Activated T-cell treated with anti-CD3 and anti-CD28 coated beads, Interleukin-2, amount 50 U/mL, for 24 hours (primary cell): Measurements from ENCODE around the gene NUDT8.
"Not testable (repeated sequence)": the region's sequence is repeated elsewhere in the genome, so short reads cannot be mapped to it uniquely, and the experiment has no call there.

Source experiments
- DNase-seq: peaks from one replicate; pipeline ENCODE4 v3.0.0-alpha.2; 2020
- H3K27ac Mint-ChIP-seq: 2 replicates; pipeline ENCODE4 v1.8.0; 2020; ENCODE audit warnings: mild to moderate bottlenecking, mixed read lengths
- H3K27me3 Mint-ChIP-seq: 2 replicates; pipeline ENCODE4 v1.8.0; 2020; ENCODE audit warnings: mixed read lengths
- H3K36me3 Mint-ChIP-seq: 2 replicates; pipeline ENCODE4 v1.8.0; 2020; ENCODE audit warnings: low read depth, mixed read lengths
- H3K4me1 Mint-ChIP-seq: 2 replicates; pipeline ENCODE4 v1.8.0; 2020; ENCODE audit warnings: low read depth, mixed read lengths
- H3K4me3 Mint-ChIP-seq: 2 replicates; pipeline ENCODE4 v1.8.0; 2020; ENCODE audit warnings: mild to moderate bottlenecking, moderate library complexity, mixed read lengths
- H3K9me3 Mint-ChIP-seq: 2 replicates; pipeline ENCODE4 v1.8.0; 2020; ENCODE audit warnings: mixed read lengths

Gene NUDT8

DNA sequence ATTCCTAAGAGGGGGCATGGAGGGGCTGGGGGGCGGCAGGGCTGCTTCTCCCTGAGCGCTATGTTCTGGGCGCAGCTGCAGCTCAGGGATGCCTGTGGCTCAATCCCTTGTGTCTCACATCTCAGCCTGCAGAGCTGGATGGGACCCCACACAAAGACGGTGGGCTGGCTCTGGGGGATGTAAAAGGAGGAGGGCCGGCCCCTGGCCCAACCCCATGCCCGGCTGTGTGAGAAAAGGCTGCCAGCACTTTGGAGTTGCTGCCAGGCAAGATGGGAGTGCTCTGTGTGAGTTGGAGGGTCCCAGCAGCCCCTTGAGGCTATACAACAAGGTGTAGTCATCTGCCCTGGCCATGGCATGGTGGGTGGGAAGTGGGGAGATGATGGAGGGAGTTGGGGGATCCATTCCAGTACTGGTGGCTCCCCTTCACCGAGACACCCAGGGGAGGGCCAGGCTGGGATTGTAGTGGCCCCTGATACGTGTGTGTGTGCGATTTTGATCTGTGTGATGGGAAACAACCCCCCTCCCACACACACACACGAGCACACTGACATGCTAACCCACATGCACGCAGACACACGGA is 11.1 kb upstream of the NUDT8 start:
- H3K9me3 Mint-ChIP-seq: peaks cover 3% of the 10 kb centered on the region
- peaks cover 5% of the 10 kb centered on the region for H3K4me1 Mint-ChIP-seq
- H3K36me3 Mint-ChIP-seq: no peaks in the 10 kb centered on the region
- no peak overlapping the region for H3K27ac Mint-ChIP-seq
- DNase-seq: no peak
- H3K4me3 Mint-ChIP-seq: no peak overlapping the region
- H3K27me3 Mint-ChIP-seq: no peaks in the 10 kb centered on the region

DNA sequence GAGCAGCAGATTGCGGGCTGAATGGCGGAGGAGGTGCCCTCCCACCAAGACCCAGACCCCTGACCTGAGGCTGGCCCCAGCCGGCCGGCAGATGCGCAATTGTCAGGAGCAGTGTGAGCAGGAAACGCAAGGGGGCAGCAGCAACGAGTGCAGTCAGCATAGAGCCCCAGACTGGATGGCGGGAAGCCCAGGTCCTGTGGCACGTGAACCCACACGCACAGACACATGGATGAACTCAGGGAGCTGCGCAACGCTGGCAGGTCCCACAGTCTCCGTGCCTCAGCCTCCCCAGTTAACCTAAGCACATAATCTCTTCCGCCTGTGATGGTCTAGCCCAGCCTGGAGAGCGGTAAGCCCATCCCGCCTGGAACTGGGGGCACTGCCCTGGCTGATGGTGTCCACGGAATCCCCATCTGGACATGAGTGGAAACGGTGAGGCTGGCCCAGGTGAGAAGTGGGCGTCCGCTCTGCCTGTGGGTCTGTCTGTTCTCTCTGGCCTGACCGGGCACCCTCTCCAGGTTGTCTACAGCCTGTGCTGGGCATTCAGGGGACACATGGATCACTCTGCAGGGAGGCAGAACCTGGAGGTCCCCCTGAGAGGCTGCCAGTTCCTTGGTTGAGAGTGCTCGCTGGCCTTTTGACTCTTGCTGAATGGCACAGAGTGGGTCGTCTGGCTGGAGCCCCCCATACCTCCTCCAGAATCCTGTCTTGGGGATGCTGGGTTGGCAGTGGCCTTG is 10.5 kb upstream of the NUDT8 start:
- no peak overlapping the region for H3K4me3 Mint-ChIP-seq
- no peak overlapping the region for H3K27ac Mint-ChIP-seq
- peaks cover 3% of the 10 kb centered on the region for H3K9me3 Mint-ChIP-seq
- H3K36me3 Mint-ChIP-seq: no peaks in the 10 kb centered on the region
- no peaks in the 10 kb centered on the region for H3K27me3 Mint-ChIP-seq
- DNase-seq: peak; percentile 71
- H3K4me1 Mint-ChIP-seq: peaks cover 3% of the 10 kb centered on the region

DNA sequence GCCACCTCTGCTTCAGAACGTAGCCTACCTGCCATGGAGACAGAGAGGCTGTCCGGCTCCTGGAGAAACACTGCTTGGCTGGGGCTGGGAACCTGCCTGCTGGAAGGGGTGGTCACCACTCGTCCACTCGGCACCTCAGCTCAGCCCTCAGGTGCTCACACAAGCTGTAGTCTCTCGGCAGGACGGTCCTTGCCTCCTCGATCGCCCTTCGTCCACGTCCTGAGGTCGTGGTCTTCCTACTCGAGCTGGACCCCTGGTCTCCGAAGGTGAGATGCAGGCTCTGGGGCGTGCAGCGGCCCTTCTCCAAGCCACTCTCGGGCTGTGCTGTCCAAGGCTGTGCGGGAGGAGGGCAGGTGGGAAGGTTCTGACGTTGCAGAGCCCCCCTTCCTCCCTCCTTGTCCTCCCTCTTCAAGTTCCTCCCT is 9.7 kb upstream of the NUDT8 start, which contains the start of gene TBX10:
TBX10 (minus strand) TSS at position 326 of the 422 bp plus-strand sequence; CDS start at position 35, 291 bp downstream.
- no peaks in the 10 kb centered on the region for H3K36me3 Mint-ChIP-seq
- DNase-seq: no peak
- H3K4me1 Mint-ChIP-seq: peaks cover 3% of the 10 kb centered on the region
- H3K9me3 Mint-ChIP-seq: peaks cover 3% of the 10 kb centered on the region
- no peaks in the 10 kb centered on the region for H3K27me3 Mint-ChIP-seq
- no peak within 1 kb of the TSS for H3K4me3 Mint-ChIP-seq
- no peak within 1 kb of the TSS for H3K27ac Mint-ChIP-seq

DNA sequence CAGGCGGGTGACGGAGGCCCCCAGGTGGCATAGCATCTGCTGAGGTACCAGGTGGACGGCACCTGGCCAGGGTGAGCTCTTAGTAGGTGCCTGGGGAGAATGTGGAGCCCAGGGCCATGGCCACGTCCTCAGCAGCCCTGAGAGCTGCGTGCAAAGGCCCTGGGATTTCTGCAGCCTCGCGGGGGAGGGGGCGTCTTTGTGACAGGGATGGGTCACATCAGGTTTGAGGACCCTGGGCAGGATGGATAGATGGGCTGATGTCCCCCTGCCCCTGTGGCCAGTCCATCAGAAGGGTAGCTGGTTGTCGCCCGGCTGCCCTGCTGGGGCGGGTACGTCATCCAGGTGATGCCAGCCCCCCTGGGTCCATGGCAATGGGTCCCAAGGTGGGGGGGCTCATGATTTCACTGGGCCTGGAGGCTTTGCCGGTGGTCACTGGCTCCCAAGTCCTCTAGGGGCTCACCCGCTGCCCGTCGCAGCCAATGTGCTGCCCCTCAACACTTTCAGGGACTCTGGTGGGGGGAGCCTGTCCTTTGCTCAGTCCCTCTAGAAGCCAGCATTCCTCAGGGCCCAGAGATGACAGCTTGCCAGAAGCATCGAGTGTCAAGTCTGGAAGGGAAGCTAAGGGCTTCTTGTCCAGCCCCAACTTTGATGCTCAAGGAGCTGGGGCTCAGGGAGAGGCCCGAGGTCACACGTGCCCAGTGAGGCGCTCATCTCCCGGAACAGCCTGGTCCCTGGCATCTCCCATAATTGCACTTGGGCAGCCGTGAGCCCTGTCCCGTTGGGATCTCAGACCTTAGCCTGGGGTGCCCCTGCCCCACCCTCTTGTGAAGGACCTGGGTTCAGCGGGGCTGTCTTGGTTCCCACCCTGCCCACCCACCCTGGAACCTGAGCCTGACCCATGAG is 9.0 kb upstream of the NUDT8 start:
- Mint-ChIP-seq H3K4me3 (no peak overlapping the region), H3K9me3 (no peaks in the 10 kb centered on the region), H3K36me3 (no peaks in the 10 kb centered on the region), H3K4me1 (peaks cover 3% of the 10 kb centered on the region), H3K27me3 (no peaks in the 10 kb centered on the region), H3K27ac (no peak overlapping the region)
- no peak for DNase-seq

DNA sequence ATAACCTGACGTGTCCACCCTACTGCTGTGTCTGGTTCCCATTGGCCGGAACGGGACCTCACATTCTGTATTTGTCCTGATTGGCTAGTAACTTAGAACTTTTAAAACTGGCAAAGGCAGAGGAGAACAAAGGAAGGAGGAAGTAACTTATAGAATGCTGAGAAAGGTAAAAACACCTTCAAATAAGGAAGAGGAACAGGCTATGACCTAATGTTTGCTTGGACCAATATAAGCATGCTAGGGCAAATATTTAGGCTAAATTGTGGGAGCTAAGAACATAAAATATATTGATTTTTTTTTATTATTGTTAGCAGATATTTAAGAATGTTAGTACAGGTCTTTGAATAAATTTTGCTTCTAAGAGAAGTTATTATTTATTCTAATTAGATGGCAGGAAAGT is 7.7 kb upstream of the NUDT8 start:
- not testable (repeated sequence) for H3K9me3 Mint-ChIP-seq, H3K27me3 Mint-ChIP-seq, H3K36me3 Mint-ChIP-seq, H3K4me1 Mint-ChIP-seq, DNase-seq, H3K4me3 Mint-ChIP-seq, H3K27ac Mint-ChIP-seq

DNA sequence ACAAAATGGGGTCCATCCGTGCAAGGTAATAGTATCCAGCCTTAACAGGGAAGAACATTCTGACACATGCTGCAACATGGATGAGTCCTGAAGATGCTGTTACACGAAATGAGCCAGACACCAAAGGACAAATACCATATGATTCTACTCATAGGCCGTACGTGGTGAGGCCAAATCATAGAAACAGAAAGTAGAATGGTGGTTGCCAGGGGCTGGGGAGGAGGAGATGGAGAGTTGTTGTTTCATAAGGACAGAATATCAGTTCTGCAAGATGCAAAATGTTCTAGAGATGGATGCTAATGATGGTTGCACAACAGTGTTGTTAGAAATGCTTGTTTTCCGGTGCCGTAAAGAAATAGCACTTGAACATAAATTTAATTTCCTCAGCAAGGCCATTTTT is 7.2 kb upstream of the NUDT8 start:
- peaks cover 3% of the 10 kb centered on the region for H3K4me1 Mint-ChIP-seq
- no peak for DNase-seq
- no peak overlapping the region for H3K27ac Mint-ChIP-seq
- H3K27me3 Mint-ChIP-seq: no peaks in the 10 kb centered on the region
- H3K4me3 Mint-ChIP-seq: no peak overlapping the region
- no peaks in the 10 kb centered on the region for H3K36me3 Mint-ChIP-seq
- no peaks in the 10 kb centered on the region for H3K9me3 Mint-ChIP-seq

DNA sequence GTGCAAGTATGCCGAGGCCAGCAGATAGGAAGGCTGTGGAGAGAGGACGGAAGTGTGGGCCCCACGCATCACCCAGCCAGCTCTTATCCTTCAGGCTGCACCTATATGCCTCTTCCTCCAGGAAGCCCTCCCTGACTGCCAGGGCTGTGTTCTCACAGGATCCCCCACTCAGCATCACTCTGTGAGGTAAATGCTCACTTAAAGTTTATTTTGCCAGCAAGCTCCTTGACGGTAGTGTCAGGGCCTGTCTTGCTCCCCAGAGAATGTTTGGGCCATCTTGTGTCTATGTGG is 5.4 kb upstream of the NUDT8 start:
- H3K27me3 Mint-ChIP-seq: no peaks in the 10 kb centered on the region
- no peak for DNase-seq
- no peak overlapping the region for H3K4me3 Mint-ChIP-seq
- peaks cover 8% of the 10 kb centered on the region for H3K4me1 Mint-ChIP-seq
- no peak overlapping the region for H3K27ac Mint-ChIP-seq
- no peaks in the 10 kb centered on the region for H3K9me3 Mint-ChIP-seq
- no peaks in the 10 kb centered on the region for H3K36me3 Mint-ChIP-seq

DNA sequence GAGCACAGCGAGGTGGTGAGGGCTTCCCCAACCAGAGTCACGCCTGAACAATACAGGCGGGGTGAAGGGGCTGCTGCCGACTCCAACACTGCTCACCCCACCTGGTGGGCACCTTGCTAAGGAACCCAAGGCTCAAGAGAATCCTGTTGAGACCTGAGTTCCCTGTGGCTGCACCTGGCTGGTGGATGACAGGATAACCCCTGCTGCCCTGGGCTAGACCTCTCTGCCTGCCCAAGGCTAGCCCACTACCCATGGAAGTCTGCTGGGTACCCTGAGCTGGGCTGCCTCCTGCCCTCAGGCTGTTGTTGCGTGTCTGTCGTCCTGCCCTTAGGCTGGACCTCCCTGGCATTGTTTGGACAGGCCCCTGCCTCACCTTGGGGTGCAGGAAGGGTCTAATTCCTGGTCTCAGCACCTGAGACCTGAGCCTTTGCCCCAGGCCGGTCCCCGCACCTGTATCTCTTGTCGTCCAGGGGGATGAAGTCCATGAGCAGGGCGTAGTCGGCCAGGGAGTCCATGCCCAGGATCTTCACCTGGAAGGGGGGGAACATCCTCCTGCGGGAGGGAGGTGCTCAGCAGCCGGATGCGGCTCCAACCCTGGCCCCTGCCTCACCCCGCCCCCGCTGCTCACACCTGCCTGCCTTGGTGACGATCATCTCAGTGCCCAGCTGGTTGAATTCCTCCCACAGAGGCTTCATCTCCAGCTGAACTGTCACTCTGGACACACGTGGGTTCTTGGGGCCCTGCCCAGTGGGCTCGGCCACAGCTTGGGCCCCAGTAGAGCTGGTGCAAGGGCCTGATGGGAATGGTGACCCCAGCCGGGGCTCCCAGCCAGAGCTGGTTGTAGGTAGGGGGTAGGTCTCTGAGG is 4.9 kb upstream of the NUDT8 start:
- Mint-ChIP-seq H3K27ac (no peak overlapping the region), H3K27me3 (no peaks in the 10 kb centered on the region), H3K4me1 (peaks cover 6% of the 10 kb centered on the region), H3K36me3 (no peaks in the 10 kb centered on the region), H3K4me3 (no peak overlapping the region), H3K9me3 (no peaks in the 10 kb centered on the region)
- DNase-seq: no peak

DNA sequence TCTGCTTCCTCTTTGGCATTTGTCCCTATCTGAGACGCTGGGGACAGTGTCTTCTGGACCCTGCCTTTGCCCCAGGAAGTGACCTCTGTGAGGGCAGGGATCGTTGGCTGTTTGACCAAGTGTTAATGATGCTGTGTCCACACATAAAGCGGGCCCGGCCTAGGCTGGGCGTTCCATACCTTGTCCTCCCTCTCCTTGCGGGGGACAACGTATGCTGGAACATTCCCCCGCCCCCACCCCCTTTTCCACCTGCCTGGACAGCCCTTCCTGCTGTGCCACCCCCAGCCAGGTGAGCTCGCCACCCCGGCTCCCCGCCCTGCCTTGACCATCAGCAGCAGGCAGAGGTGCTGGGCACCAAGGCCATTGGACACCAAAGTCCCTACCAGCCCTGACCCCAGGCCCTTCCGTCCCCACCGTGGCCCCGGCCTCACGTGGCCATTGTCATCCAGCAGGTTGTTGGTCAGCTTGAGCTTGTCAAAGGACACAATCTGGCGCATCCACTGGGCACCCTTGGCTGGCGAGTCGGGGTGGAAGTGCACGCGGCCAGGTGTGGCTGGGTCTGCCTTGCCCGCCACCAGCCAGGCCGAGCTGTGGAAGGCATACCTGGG is 4.1 kb upstream of the NUDT8 start:
- peaks cover 9% of the 10 kb centered on the region for H3K4me1 Mint-ChIP-seq
- no peak overlapping the region for H3K4me3 Mint-ChIP-seq
- DNase-seq: no peak
- H3K9me3 Mint-ChIP-seq: no peaks in the 10 kb centered on the region
- H3K36me3 Mint-ChIP-seq: no peaks in the 10 kb centered on the region
- H3K27ac Mint-ChIP-seq: no peak overlapping the region
- H3K27me3 Mint-ChIP-seq: no peaks in the 10 kb centered on the region

DNA sequence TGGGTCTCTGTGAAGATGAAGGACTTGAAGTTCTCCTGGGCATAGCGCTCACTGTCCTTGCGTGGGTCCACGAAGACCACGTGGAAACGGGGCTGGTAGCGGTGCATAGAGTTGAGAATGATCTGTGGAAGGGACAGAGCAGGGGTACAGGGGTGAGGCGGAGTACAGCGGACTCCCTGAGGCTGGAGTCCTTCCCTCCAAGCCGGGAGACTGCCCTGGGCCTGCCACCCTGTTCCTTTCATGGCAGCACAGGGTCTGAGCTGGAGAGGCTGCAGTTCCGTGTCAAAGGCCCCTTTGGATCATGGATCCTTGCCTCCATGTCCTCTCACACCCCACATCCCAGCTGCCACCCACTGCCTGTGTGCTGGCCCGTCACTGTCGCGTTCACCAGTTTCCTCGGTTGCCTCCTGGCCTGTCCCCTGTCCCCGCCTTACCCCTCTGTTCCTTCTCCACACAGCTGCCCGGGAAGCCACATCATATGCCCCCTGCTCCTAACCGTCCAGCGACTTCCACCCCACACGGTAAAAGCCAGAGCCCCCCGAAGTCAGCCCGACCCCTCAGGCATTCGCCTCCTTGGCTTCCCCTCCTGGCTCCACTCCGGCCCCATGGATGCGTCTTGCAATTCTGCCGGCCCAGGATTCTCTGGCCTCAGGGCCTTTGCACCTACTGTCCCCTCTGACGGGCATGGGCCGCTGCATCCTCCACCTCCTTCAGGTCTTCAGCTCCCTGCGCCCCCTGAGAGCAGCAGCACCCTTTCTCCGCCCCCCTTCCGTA is 3.4 kb upstream of the NUDT8 start:
- Mint-ChIP-seq H3K9me3 (no peaks in the 10 kb centered on the region), H3K27me3 (no peaks in the 10 kb centered on the region), H3K27ac (peak overlapping the region; percentile 40), H3K4me3 (no peak overlapping the region), H3K36me3 (no peaks in the 10 kb centered on the region), H3K4me1 (peaks cover 11% of the 10 kb centered on the region)
- DNase-seq: no peak

DNA sequence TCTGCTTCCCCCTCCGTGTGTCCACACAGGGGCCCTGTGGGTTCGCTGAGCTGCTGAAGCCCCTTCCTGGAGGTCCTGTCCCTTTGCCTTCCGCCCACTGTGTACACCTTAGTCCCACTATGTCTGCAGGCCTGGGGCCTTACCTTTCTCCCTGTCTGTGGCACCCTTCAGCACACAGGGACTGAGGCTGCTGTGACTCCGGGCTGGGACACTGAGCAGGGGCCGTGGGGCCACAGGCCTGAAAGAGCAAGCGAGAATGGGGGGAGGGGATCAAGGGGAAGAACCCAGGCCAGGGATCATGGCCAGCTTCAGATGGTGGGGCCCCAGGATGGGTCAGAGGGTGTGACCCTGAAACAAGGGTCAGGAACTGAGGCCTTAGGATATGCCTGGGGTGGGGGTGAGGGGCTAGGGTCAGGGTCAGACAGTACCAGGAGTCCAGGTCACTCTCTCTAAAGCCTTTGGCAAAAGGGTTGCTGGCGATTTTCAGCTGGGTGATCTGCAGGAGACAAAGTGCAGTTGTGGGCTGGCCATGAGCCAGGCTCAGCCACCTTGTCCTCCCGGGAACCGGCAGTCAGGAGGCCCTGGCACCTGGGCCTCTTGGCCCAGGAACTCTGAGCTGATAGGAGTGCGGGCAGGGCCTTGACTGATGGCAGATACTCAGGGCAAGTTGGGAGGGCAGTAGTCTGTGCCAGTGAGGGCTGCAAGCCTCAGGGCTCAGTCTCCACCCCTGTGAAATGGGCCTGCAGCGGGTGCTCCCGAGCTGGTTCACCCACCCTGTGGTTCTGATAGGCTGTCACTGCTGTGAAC is 2.6 kb upstream of the NUDT8 start:
- Mint-ChIP-seq H3K27me3 (no peaks in the 10 kb centered on the region), H3K27ac (peak overlapping the region; percentile 40), H3K4me3 (no peak overlapping the region), H3K9me3 (no peaks in the 10 kb centered on the region), H3K4me1 (peaks cover 11% of the 10 kb centered on the region), H3K36me3 (peaks cover 3% of the 10 kb centered on the region)
- no peak for DNase-seq

DNA sequence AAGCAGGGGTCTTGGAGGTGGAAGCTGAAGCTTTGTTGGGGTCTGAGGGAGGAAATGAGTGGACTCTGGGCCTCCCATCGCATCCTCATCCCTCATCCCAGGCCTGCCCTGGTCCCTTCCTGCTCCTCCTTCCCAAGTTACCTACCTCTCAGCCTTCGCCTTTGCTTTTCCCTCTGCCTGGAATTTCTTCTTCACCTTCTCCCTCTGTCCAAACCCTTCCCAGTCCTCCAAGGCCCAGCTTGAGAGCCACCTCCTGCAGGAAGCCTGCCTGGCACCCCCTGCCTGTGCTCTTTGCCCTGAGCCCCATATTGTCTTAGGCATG is 2.1 kb upstream of the NUDT8 start:
- H3K4me3 Mint-ChIP-seq: no peak overlapping the region
- no peak for DNase-seq
- H3K27me3 Mint-ChIP-seq: no peaks in the 10 kb centered on the region
- no peaks in the 10 kb centered on the region for H3K9me3 Mint-ChIP-seq
- peaks cover 11% of the 10 kb centered on the region for H3K4me1 Mint-ChIP-seq
- H3K36me3 Mint-ChIP-seq: peaks cover 7% of the 10 kb centered on the region
- H3K27ac Mint-ChIP-seq: no peak overlapping the region

DNA sequence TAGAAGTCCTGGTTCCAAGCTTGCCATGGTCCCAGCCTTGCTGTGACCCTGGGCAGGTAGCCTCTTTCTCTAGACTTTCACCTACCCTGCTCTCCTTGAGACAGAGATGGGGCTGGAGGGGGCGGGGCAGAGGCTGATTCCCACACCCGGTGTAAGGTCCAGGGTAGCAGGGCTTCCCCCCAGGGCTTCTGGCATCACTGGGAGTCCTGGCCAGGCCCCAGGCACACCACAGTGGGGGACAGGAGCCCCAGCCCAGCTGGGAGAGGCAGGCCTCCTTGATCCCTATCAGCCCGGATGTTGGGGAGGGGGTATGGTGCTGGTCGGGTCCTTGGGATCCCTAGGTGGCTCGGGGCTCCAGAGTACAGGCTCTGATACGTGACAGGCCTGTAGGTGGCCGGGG is 1.7 kb upstream of the NUDT8 start:
- Mint-ChIP-seq H3K4me1 (peaks cover 11% of the 10 kb centered on the region), H3K9me3 (no peaks in the 10 kb centered on the region), H3K36me3 (peaks cover 10% of the 10 kb centered on the region), H3K27me3 (no peaks in the 10 kb centered on the region), H3K27ac (no peak overlapping the region), H3K4me3 (peak overlapping the region; percentile 80)
- DNase-seq: no peak
